Thymus (tissue), 11 donors: ENCODE results near the gene DENND4A. TPM values are rescaled to one million over a fixed set of nuclear protein-coding genes. Genes with fewer than 3 reads are reported as not detected.
"Not testable (repeated sequence)": the region's sequence is repeated elsewhere in the genome, so short reads cannot be mapped to it uniquely, and the experiment has no call there.

Source experiments
- DNase-seq, 9 donors: peaks; one replicate each; pipeline ENCODE4 v3.0.0-alpha.2; 2013; ENCODE audit warnings: low spot score in 9 of 9, low read depth in 6 of 9, missing footprints in 1 of 9
- H3K27ac ChIP-seq, 2 donors: one replicate each; pipeline ENCODE4 v1.5.1; 2013; ENCODE audit warnings: control low read depth in 1 of 2, low read depth in 1 of 2, low read length in 1 of 2, mild to moderate bottlenecking in 1 of 2, moderate library complexity in 1 of 2
- H3K27me3 ChIP-seq, 2 donors: one replicate each; pipeline ENCODE4 v1.5.1; 2013; ENCODE audit warnings: low read length in 1 of 2; ENCODE audit not compliant: control insufficient read depth in 2 of 2, insufficient read depth in 1 of 2
- H3K36me3 ChIP-seq, 2 donors: one replicate each; pipeline ENCODE4 v1.5.1; 2013; ENCODE audit warnings: low read length in 1 of 2, mild to moderate bottlenecking in 1 of 2, moderate library complexity in 1 of 2; ENCODE audit not compliant: control insufficient read depth in 2 of 2, insufficient read depth in 2 of 2
- H3K4me1 ChIP-seq, 2 donors: one replicate each; pipeline ENCODE4 v1.5.1; 2013; ENCODE audit warnings: low read length in 2 of 2; ENCODE audit not compliant: control insufficient read depth in 2 of 2, insufficient read depth in 2 of 2
- H3K4me3 ChIP-seq, 2 donors: one replicate each; pipeline ENCODE4 v1.5.1; 2013; ENCODE audit warnings: low read length in 2 of 2, control low read depth in 1 of 2, mild to moderate bottlenecking in 1 of 2
- H3K9me3 ChIP-seq, 2 donors: one replicate each; pipeline ENCODE4 v1.5.1; 2013; ENCODE audit warnings: low read length in 1 of 2, mild to moderate bottlenecking in 1 of 2; ENCODE audit not compliant: control insufficient read depth in 2 of 2, insufficient read depth in 1 of 2
- WGBS: extraction: QIAGEN DNeasy Blood & Tissue Kit; methylation state at CpG from one replicate; pipeline ENCODE4 v1.1.7; 2013; 5-methylcytosine and 5-hydroxymethylcytosine counted together
- polyA plus RNA-seq: library from polyadenylated mRNA; stranded (reverse); fragments of 200-250 nt; gene quantifications from one replicate; pipeline ENCODE4 v1.2.3, GENCODE V29; 2013
- total RNA-seq: library from RNA; stranded (reverse); fragments of 120-200 nt; gene quantifications from one replicate; pipeline ENCODE4 v1.2.4, GENCODE V29; 2013
- donor health status: healthy.

The DENND4A gene
- total and polyA plus RNA-seq, 2 donors, result 15.9 to 23.8 TPM

GRCh38 chr15:65783872-65784271 is 8.2 kb downstream of the DENND4A start:
- Histone ChIP-seq H3K27me3 (no peaks in the 10 kb centered on the region), H3K4me3 (no peak overlapping the region), H3K27ac (no peak overlapping the region), H3K4me1 (no peaks in the 10 kb centered on the region), H3K36me3 (peaks cover 4% of the 10 kb centered on the region in 2 donors), H3K9me3 (no peaks in the 10 kb centered on the region)
- DNase-seq, result no peak
- 96% methylated on average over 5 of the region's 5 CpGs for WGBS

DNA sequence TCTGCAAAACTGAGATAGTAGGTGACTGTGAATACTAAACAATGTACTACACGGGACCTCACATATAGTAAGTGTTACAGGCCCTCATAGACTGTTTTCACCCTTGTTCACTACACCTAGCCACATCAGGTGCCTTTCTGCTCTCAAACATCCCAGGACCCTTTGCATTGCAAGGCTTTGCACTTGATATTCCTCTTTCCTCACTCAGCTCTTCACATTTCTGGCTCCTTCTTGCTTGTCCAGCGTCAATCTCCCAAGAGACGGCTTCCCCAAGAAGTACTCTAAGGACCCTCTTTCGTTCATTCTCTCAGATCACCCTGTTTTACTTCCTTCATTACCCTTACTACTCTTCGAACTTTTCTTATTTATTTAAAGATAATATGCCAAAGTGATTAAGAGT is 10.0 kb downstream of the DENND4A start:
- peaks cover 4% of the 10 kb centered on the region in 2 donors for H3K36me3 ChIP-seq
- no peak overlapping the region for H3K4me3 ChIP-seq
- H3K27ac ChIP-seq, result no peak overlapping the region
- no peak for DNase-seq
- no peaks in the 10 kb centered on the region for H3K9me3 ChIP-seq
- 98% methylated on average over 5 of the region's 5 CpGs for WGBS
- no peaks in the 10 kb centered on the region for H3K27me3 ChIP-seq
- H3K4me1 ChIP-seq, result no peaks in the 10 kb centered on the region

GRCh38 chr15:65778701-65779100 is 13.4 kb downstream of the DENND4A start:
- H3K9me3 ChIP-seq, H3K27ac ChIP-seq, H3K4me3 ChIP-seq, H3K27me3 ChIP-seq, DNase-seq, H3K36me3 ChIP-seq, H3K4me1 ChIP-seq: not testable (repeated sequence)
- 94% methylated on average over 9 of the region's 9 CpGs for WGBS

GRCh38 chr15:65778269-65778668 is 13.8 kb downstream of the DENND4A start:
- no peak overlapping the region for H3K4me3 ChIP-seq
- DNase-seq, result no peak
- no peaks in the 10 kb centered on the region for H3K9me3 ChIP-seq
- H3K27ac ChIP-seq, result no peak overlapping the region
- H3K27me3 ChIP-seq, result no peaks in the 10 kb centered on the region
- no peaks in the 10 kb centered on the region for H3K4me1 ChIP-seq
- WGBS, result 29% methylated on average over 2 of the region's 2 CpGs
- no peaks in the 10 kb centered on the region for H3K36me3 ChIP-seq

GRCh38 chr15:65777843-65778242 is 14.2 kb downstream of the DENND4A start:
- no peak overlapping the region for H3K4me3 ChIP-seq
- H3K9me3 ChIP-seq, result no peaks in the 10 kb centered on the region
- 89% methylated on average over 6 of the region's 6 CpGs for WGBS
- no peaks in the 10 kb centered on the region for H3K4me1 ChIP-seq
- DNase-seq, result no peak
- H3K27me3 ChIP-seq, result no peaks in the 10 kb centered on the region
- H3K36me3 ChIP-seq, result no peaks in the 10 kb centered on the region
- H3K27ac ChIP-seq, result no peak overlapping the region

- Histone ChIP-seq H3K36me3 (no peaks in the 10 kb centered on the region), H3K9me3 (no peaks in the 10 kb centered on the region), H3K27ac (no peak overlapping the region), H3K27me3 (no peaks in the 10 kb centered on the region), H3K4me1 (no peaks in the 10 kb centered on the region), H3K4me3 (no peak overlapping the region)
- 94% methylated on average over 6 of the region's 6 CpGs for WGBS
- no peak for DNase-seq
Measured at GRCh38 chr15:65777053-65777452, 15.0 kb downstream of the DENND4A start.

- DNase-seq, result no peak
- no peaks in the 10 kb centered on the region for H3K4me1 ChIP-seq
- no peak overlapping the region for H3K4me3 ChIP-seq
- H3K27me3 ChIP-seq, result no peaks in the 10 kb centered on the region
- 95% methylated on average over 3 of the region's 3 CpGs for WGBS
- H3K9me3 ChIP-seq, result no peaks in the 10 kb centered on the region
- H3K27ac ChIP-seq, result peak overlapping the region in 1 of 2 donors; percentile 40
- H3K36me3 ChIP-seq, result no peaks in the 10 kb centered on the region
Measured at GRCh38 chr15:65773386-65774111, 18.5 kb downstream of the DENND4A start.

DNA sequence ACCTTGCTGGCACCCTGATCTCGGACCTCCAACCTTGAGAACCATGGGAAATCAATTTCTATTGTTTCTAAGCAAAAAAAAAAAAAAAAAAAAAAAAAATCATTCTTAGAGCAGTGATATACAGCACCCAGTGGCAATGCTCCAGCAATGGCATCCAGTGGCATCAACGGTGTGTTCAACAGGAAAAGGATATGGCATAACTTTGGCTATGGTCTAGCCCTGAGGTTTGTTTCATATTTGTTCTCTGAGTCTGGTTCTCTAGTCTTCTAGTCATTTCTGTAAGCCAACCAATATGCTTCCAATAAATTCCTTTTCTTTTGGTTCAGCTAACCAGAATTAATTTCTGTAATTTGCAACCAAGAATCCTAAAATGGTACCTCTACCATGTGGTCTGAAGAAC is 19.2 kb downstream of the DENND4A start:
- H3K4me3 ChIP-seq, result no peak overlapping the region
- no peak overlapping the region for H3K27ac ChIP-seq
- H3K36me3 ChIP-seq, result no peaks in the 10 kb centered on the region
- no peaks in the 10 kb centered on the region for H3K4me1 ChIP-seq
- DNase-seq, result no peak
- no peaks in the 10 kb centered on the region for H3K27me3 ChIP-seq
- H3K9me3 ChIP-seq, result no peaks in the 10 kb centered on the region
- WGBS, result 67% methylated on average over 2 of the region's 2 CpGs

- DNase-seq, result no peak
- H3K27ac ChIP-seq, result no peak overlapping the region
- no peaks in the 10 kb centered on the region for H3K9me3 ChIP-seq
- no peaks in the 10 kb centered on the region for H3K36me3 ChIP-seq
- 97% methylated on average over 9 of the region's 9 CpGs for WGBS
- no peaks in the 10 kb centered on the region for H3K4me1 ChIP-seq
- H3K4me3 ChIP-seq, result no peak overlapping the region
- H3K27me3 ChIP-seq, result no peaks in the 10 kb centered on the region
Measured at GRCh38 chr15:65771870-65772269, 20.2 kb downstream of the DENND4A start.
